HCT116 (cell line): ENCODE results near the gene LHB. TPM values are rescaled to one million over a fixed set of nuclear protein-coding genes. Genes with fewer than 3 reads are reported as not detected.
"Not testable (repeated sequence)": the region's sequence is repeated elsewhere in the genome, so short reads cannot be mapped to it uniquely, and the experiment has no call there.

Experiments used
- ATAC-seq: fragments of 200-7000 bp; cut with Tn5 transposase; 2 replicates; pipeline ENCODE4 v1.9.1; 2020; ENCODE audit warnings: mild to moderate bottlenecking, moderate library complexity
- BruUV-seq: library from RNA; stranded (reverse); fragments of 400-500 nt; replicated peaks from 2 replicates; lab custom pipeline; 2021; lab: Mats Ljungman, UMichigan
- CTCF ChIA-PET: fragments of 300-600 bp; sonication (Branson Sonifier 250); formaldehyde crosslinking; loops from one replicate; lab custom pipeline; 2021; ENCODE audit warnings: antibody characterized with exemption; lab: Charles Lee
- POLR2A ChIA-PET: fragments of 300-600, 350-600 bp; sonication (Branson Sonifier 250); formaldehyde crosslinking; loops from one replicate; lab custom pipeline; 2021; ENCODE audit warnings: antibody characterized with exemption; lab: Charles Lee
- RAD21 ChIA-PET, 2 experiments: fragments of 300-600 bp; sonication (Branson Sonifier 250); formaldehyde crosslinking; loops; one replicate each; lab custom pipeline; 2023; ENCODE audit warnings: low total read pairs in 2 of 2; ENCODE audit not compliant: uncharacterized antibody in 2 of 2, unreplicated experiment in 2 of 2, low non-redundant PET in 1 of 2; lab: Charles Lee
- DNase-seq: peaks from one replicate; pipeline ENCODE4 v3.0.0-alpha.2; 2010; ENCODE audit warnings: low read depth, low spot score
- H2AFZ ChIP-seq: fragments of 200-600 bp; shearing (Covaris generic), sonication (generic); 2 replicates; pipeline ENCODE4 v1.6.1; 2017; ENCODE audit warnings: low read depth, mixed run types, mixed read lengths, antibody characterized with exemption, low read length; ENCODE audit not compliant: poor library complexity, severe bottlenecking
- H3K27ac ChIP-seq: 2 replicates; pipeline ENCODE4 v1.5.1; 2012; ENCODE audit warnings: low read depth, low read length
- H3K27me3 ChIP-seq: fragments of 200-600 bp; sonication (generic); 2 replicates; pipeline ENCODE4 v1.6.1; 2016; ENCODE audit warnings: mixed run types, low read length, mixed read lengths; ENCODE audit not compliant: insufficient read depth
- H3K36me3 ChIP-seq, 2 experiments: fragments of 200-500 bp in 1 of 2; fragments of 200-600 bp in 1 of 2; sonication (Bioruptor generic) in 1 of 2; sonication (generic) in 1 of 2; 2 replicates each; pipeline versions ENCODE4 v1.5.1 to v1.6.1; 2014 to 2016; ENCODE audit warnings: low read length in 2 of 2, inconsistent platforms in 1 of 2, mixed read lengths in 1 of 2, mixed run types in 1 of 2; ENCODE audit not compliant: insufficient read depth in 2 of 2, control insufficient read depth in 1 of 2
- H3K4me1 ChIP-seq, 2 experiments: fragments of 200-600 bp in 1 of 2; sonication (generic) in 1 of 2; 2 replicates each; pipeline versions ENCODE4 v1.5.1 to v1.6.1; 2012 to 2017; ENCODE audit warnings: low read length in 2 of 2, inconsistent platforms in 1 of 2, mild to moderate bottlenecking in 1 of 2, mixed read lengths in 1 of 2, mixed run types in 1 of 2, moderate library complexity in 1 of 2; ENCODE audit not compliant: insufficient read depth in 2 of 2, control insufficient read depth in 1 of 2
- H3K4me2 ChIP-seq: fragments of 200-600 bp; sonication (generic); 2 replicates; pipeline ENCODE4 v1.6.1; 2017; ENCODE audit warnings: mixed run types, low read length, mixed read lengths
- H3K4me3 ChIP-seq, 2 experiments: fragments of 200-600 bp in 1 of 2; sonication (generic) in 1 of 2; replicated peaks in 1 of 2; 2 replicates each; pipeline ENCODE4 v1.5.1; 2011 to 2016; ENCODE audit warnings: low read length in 2 of 2, control low read depth in 1 of 2, low read depth in 1 of 2, mild to moderate bottlenecking in 1 of 2, mixed read lengths in 1 of 2, mixed run types in 1 of 2
- H3K79me2 ChIP-seq: fragments of 200-600 bp; sonication (generic); 2 replicates; pipeline ENCODE4 v1.6.1; 2017; ENCODE audit warnings: mild to moderate bottlenecking, mixed run types, low read length, moderate library complexity, mixed read lengths; ENCODE audit not compliant: insufficient read depth
- H3K9ac ChIP-seq: fragments of 200-600 bp; sonication (generic); 2 replicates; pipeline ENCODE4 v1.6.1; 2016; ENCODE audit warnings: low read length, mixed read lengths
- H3K9me2 ChIP-seq: fragments of 200-600 bp; sonication (generic), shearing (Covaris generic); 2 replicates; pipeline ENCODE4 v1.6.1; 2017; ENCODE audit warnings: mixed run types, mild to moderate bottlenecking, moderate library complexity; ENCODE audit not compliant: insufficient read depth
- H3K9me3 ChIP-seq, 2 experiments: fragments of 200-500 bp in 1 of 2; fragments of 200-600 bp in 1 of 2; sonication (Bioruptor generic) in 1 of 2; sonication (generic) in 1 of 2; 2 replicates each; pipeline ENCODE4 v1.6.1; 2014 to 2017; ENCODE audit warnings: low read length in 2 of 2, mixed read lengths in 2 of 2, inconsistent platforms in 1 of 2, low read depth in 1 of 2, mild to moderate bottlenecking in 1 of 2, mixed run types in 1 of 2, moderate library complexity in 1 of 2; ENCODE audit not compliant: control insufficient read depth in 1 of 2, insufficient read depth in 1 of 2
- H4K20me1 ChIP-seq: fragments of 200-600 bp; sonication (generic), shearing (Covaris generic); 2 replicates; pipeline ENCODE4 v1.6.1; 2017; ENCODE audit warnings: mixed run types, mild to moderate bottlenecking, moderate library complexity; ENCODE audit not compliant: insufficient read depth
- CEBPB ChIP-seq: IDR thresholded peaks from 2 replicates; pipeline ENCODE4 v1.6.1; 2012; ENCODE audit warnings: low read depth
- EGR1 ChIP-seq: IDR thresholded peaks from 2 replicates; pipeline ENCODE4 v1.6.1; 2012; ENCODE audit warnings: low read depth
- ELF1 ChIP-seq: IDR thresholded peaks from 2 replicates; pipeline ENCODE4 v1.6.1; 2012; ENCODE audit warnings: low read depth, borderline replicate concordance
- EZH2 ChIP-seq: fragments of 200-600 bp; sonication (generic); IDR thresholded peaks from 2 replicates; pipeline ENCODE4 v1.6.1; 2017; ENCODE audit warnings: antibody characterized with exemption, mixed run types
- JUND ChIP-seq: IDR thresholded peaks from 2 replicates; pipeline ENCODE4 v1.6.1; 2012
- MAX ChIP-seq: IDR thresholded peaks from 2 replicates; pipeline ENCODE4 v1.6.1; 2012
- POLR2A ChIP-seq: IDR thresholded peaks from 2 replicates; pipeline ENCODE4 v1.7.0; 2011; ENCODE audit warnings: borderline replicate concordance; ENCODE audit not compliant: insufficient read depth, insufficient read length; ENCODE audit errors: extremely low read depth
- POLR2AphosphoS5 ChIP-seq: IDR thresholded peaks from 2 replicates; pipeline ENCODE4 v1.6.1; 2011; ENCODE audit warnings: mild to moderate bottlenecking, low read depth, low read length, moderate library complexity
- SIN3A ChIP-seq: IDR thresholded peaks from 2 replicates; pipeline ENCODE4 v1.6.1; 2012; ENCODE audit warnings: low read depth
- SP1 ChIP-seq: IDR thresholded peaks from 2 replicates; pipeline ENCODE4 v1.6.1; 2012; ENCODE audit warnings: low read depth
- SRF ChIP-seq: IDR thresholded peaks from 2 replicates; pipeline ENCODE4 v1.6.1; 2012; ENCODE audit warnings: low read depth
- TCF7L2 ChIP-seq: IDR thresholded peaks from 2 replicates; pipeline ENCODE4 v1.7.0; 2011; ENCODE audit warnings: borderline replicate concordance, inconsistent platforms; ENCODE audit not compliant: insufficient read depth, insufficient read length; ENCODE audit errors: extremely low read depth
- YY1 ChIP-seq: IDR thresholded peaks from 2 replicates; pipeline ENCODE4 v1.6.1; 2011; ENCODE audit warnings: low read length, low read depth, moderate library complexity, mild to moderate bottlenecking; ENCODE audit not compliant: insufficient replicate concordance; ENCODE audit errors: extremely low read depth
- ZNF274 ChIP-seq: fragments of 200-500 bp; sonication (Bioruptor generic); IDR thresholded peaks from 2 replicates; pipeline ENCODE4 v1.6.1; 2014; ENCODE audit warnings: mild to moderate bottlenecking, low read depth, low read length, inconsistent platforms
- intact Hi-C: fragments of 100-400 bp; cut with micrococcal nuclease; formaldehyde crosslinking; loops from 2 replicates; pipeline ENCODE4 v1.10.0; 2022
- total RNA-seq: library from RNA; stranded (reverse); gene quantifications from one replicate; pipeline ENCODE4 v1.2.1, GENCODE V29; 2021; ENCODE audit not compliant: unreplicated experiment

Gene LHB
- total RNA-seq, 1 experiment from 2014 or later: 3.7 TPM

GRCh38 chr19:49025088-49025487 lies 8.2 kb upstream of the LHB start:
- H3K4me2 ChIP-seq, POLR2A ChIA-PET, intact Hi-C loops: not testable (repeated sequence)

DNA sequence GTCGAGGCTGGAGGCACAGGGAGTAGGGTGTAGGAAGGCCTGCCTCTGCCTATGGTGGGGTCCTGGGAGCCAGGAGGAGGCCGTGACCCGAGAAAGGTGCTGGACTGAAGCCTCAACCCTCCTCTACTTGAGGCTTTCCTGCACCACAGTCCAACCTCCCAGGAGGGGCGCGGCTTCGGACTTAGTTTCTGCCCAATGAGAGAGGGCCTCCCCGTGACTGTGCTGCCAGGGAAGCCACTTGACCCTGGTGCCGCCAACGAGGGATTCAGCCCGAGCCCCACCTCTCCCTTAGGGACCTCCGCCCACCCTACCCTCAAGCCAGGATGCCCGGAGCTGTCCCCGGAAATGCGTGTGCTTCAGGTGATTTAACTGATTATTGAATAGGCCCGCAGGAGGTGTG lies 7.3 kb upstream of the LHB start, which contains the start of gene CGB3:
Gene CGB3, minus strand, starts transcription at position 101 of the 400 bp plus-strand sequence. CDS start 362 bp downstream, outside the sequence.
- H4K20me1 ChIP-seq, H3K4me2 ChIP-seq, H3K9me3 ChIP-seq, DNase-seq, ATAC-seq, H3K27me3 ChIP-seq, RAD21 ChIA-PET, H3K9me2 ChIP-seq, H3K9ac ChIP-seq, intact Hi-C loops, H3K79me2 ChIP-seq, BruUV-seq, POLR2A ChIA-PET, H2AFZ ChIP-seq, H3K4me3 ChIP-seq, H3K36me3 ChIP-seq, CTCF ChIA-PET, H3K27ac ChIP-seq: not testable (repeated sequence)
- peaks cover 26 to 32% of the 10 kb centered on the region in 2 experiments for H3K4me1 ChIP-seq

More at GRCh38 chr19:49025088-49025487, 8.2 kb upstream of the LHB start:
- ATAC-seq, H3K36me3 ChIP-seq, H3K9me3 ChIP-seq, H3K27me3 ChIP-seq, CTCF ChIA-PET, DNase-seq, H4K20me1 ChIP-seq, H2AFZ ChIP-seq, H3K4me3 ChIP-seq, H3K9ac ChIP-seq, H3K27ac ChIP-seq, H3K79me2 ChIP-seq, H3K9me2 ChIP-seq, BruUV-seq, RAD21 ChIA-PET: not testable (repeated sequence)
- H3K4me1 ChIP-seq: peaks cover 22 to 32% of the 10 kb centered on the region in 2 experiments

GRCh38 chr19:49022116-49022515 lies 5.2 kb upstream of the LHB start:
- RAD21 ChIA-PET: no interaction called here
- no peak for TF ChIP-seq SRF
- no peak for TF ChIP-seq CEBPB
- TF ChIP-seq EZH2: no peak
- no peak for TF ChIP-seq JUND
- TF ChIP-seq YY1: no peak
- TF ChIP-seq SIN3A: no peak
- no peak for TF ChIP-seq ZNF274
- TF ChIP-seq EGR1: no peak
- no peak for TF ChIP-seq SP1
- TF ChIP-seq POLR2AphosphoS5: no peak
- no peak for TF ChIP-seq TCF7L2
- no peak for TF ChIP-seq ELF1
- no peak for TF ChIP-seq POLR2A
- TF ChIP-seq MAX: no peak

More at GRCh38 chr19:49022116-49022515, 5.2 kb upstream of the LHB start:
- H3K4me2 ChIP-seq: peak overlapping the region; percentile 24
- no peak overlapping the region for H3K27ac ChIP-seq
- BruUV-seq: no TSS peak
- H3K27me3 ChIP-seq: no peaks in the 10 kb centered on the region
- H3K4me3 ChIP-seq: no peak overlapping the region
- no peak for ATAC-seq
- no peaks in the 10 kb centered on the region for H3K9me3 ChIP-seq
- no peaks in the 10 kb centered on the region for H3K79me2 ChIP-seq
- ChIA-PET CTCF (interaction anchor here (1.3 kb wide), 1 partner anchor 29 kb away, joined by 4 read pairs; the partner anchor contains the start of genes GYS1 and RUVBL2), POLR2A (interaction anchor here (1.4 kb wide), 1 partner anchor 28 kb away, joined by 3 read pairs; the partner anchor contains the start of gene RUVBL2)
- no peaks in the 10 kb centered on the region for H4K20me1 ChIP-seq
- no peaks in the 10 kb centered on the region for H3K9me2 ChIP-seq
- H3K9ac ChIP-seq: no peak overlapping the region
- H2AFZ ChIP-seq: no peak overlapping the region
- no peaks in the 10 kb centered on the region for H3K36me3 ChIP-seq
- intact Hi-C loops: no loop called here
- no peak for DNase-seq
- peaks cover 30 to 52% of the 10 kb centered on the region in 2 experiments for H3K4me1 ChIP-seq
